OCI-LY7 (cell line): ENCODE data around the gene TMPRSS2. TPM values are rescaled to one million over a fixed set of nuclear protein-coding genes. Genes with fewer than 3 reads are reported as not detected.

Experiments
- BruUV-seq: library from RNA; stranded (reverse); fragments of 400-500 nt; replicated peaks from 2 replicates; lab custom pipeline; 2021; lab: Mats Ljungman, UMichigan
- CTCF ChIA-PET: fragments of 300-600 bp; sonication (Branson Sonifier 250); formaldehyde crosslinking; loops from one replicate; lab custom pipeline; 2022; ENCODE audit warnings: antibody characterized with exemption; ENCODE audit not compliant: unreplicated experiment; lab: Charles Lee
- POLR2A ChIA-PET: fragments of 300-600 bp; sonication (Branson Sonifier 250); formaldehyde crosslinking; loops from one replicate; lab custom pipeline; 2022; ENCODE audit warnings: antibody characterized with exemption; lab: Charles Lee
- DNase-seq: peaks from one replicate; pipeline ENCODE4 v3.0.0-alpha.2; 2015; ENCODE audit warnings: low spot score
- H2AFZ ChIP-seq: fragments of 200-600 bp; sonication (generic), shearing (Covaris generic); 2 replicates; pipeline ENCODE4 v1.6.1; 2014; ENCODE audit warnings: mild to moderate bottlenecking, antibody characterized with exemption, low read length, moderate library complexity
- H3K27ac ChIP-seq: fragments of 200-600 bp; sonication (generic); 2 replicates; pipeline ENCODE4 v1.5.1; 2014; ENCODE audit warnings: mixed run types, low read depth, mild to moderate bottlenecking, moderate library complexity, low read length, inconsistent platforms; ENCODE audit not compliant: poor library complexity, severe bottlenecking
- H3K36me3 ChIP-seq: fragments of 200-600 bp; sonication (generic); 2 replicates; pipeline ENCODE4 v1.6.1; 2014; ENCODE audit warnings: mild to moderate bottlenecking, antibody characterized with exemption, low read length, moderate library complexity, mixed read lengths; ENCODE audit not compliant: insufficient read depth
- H3K4me1 ChIP-seq: fragments of 200-600 bp; sonication (generic); 2 replicates; pipeline ENCODE4 v1.5.1; 2014; ENCODE audit warnings: mild to moderate bottlenecking, low read length; ENCODE audit not compliant: insufficient read depth, poor library complexity, severe bottlenecking
- H3K4me2 ChIP-seq: fragments of 200-600 bp; sonication (generic); 2 replicates; pipeline ENCODE4 v1.6.1; 2014; ENCODE audit warnings: mild to moderate bottlenecking, low read length
- H3K4me3 ChIP-seq: fragments of 200-600 bp; sonication (generic); 2 replicates; pipeline ENCODE4 v1.5.1; 2014; ENCODE audit warnings: mild to moderate bottlenecking, low read depth, low read length; ENCODE audit not compliant: poor library complexity, severe bottlenecking
- H3K79me2 ChIP-seq: fragments of 200-600 bp; sonication (generic); 2 replicates; pipeline ENCODE4 v1.6.1; 2016; ENCODE audit warnings: low read depth, mild to moderate bottlenecking, low read length, moderate library complexity, mixed read lengths; ENCODE audit not compliant: insufficient read depth
- H3K9me2 ChIP-seq: fragments of 200-600 bp; sonication (generic); 2 replicates; pipeline ENCODE4 v1.6.1; 2016; ENCODE audit warnings: mild to moderate bottlenecking, low read length, mixed read lengths; ENCODE audit not compliant: insufficient read depth
- H3K9me3 ChIP-seq: fragments of 200-600 bp; sonication (generic); 2 replicates; pipeline ENCODE4 v1.6.1; 2014; ENCODE audit warnings: mild to moderate bottlenecking, mixed run types, low read length, mixed read lengths
- H4K20me1 ChIP-seq: fragments of 200-600 bp; sonication (generic); 2 replicates; pipeline ENCODE4 v1.6.1; 2014; ENCODE audit warnings: mild to moderate bottlenecking, antibody characterized with exemption, low read length, moderate library complexity, mixed read lengths; ENCODE audit not compliant: insufficient read depth
- CTCF ChIP-seq: fragments of 200-600 bp; sonication (generic); conservative IDR thresholded peaks from 2 replicates; pipeline ENCODE4 v1.5.1; 2014; ENCODE audit warnings: mild to moderate bottlenecking, antibody characterized with exemption, low read length, moderate library complexity, mixed read lengths
- EZH2phosphoT487 ChIP-seq: fragments of 200-600 bp; sonication (generic); IDR thresholded peaks from 2 replicates; pipeline ENCODE4 v1.6.1; 2018; ENCODE audit warnings: low read depth, borderline replicate concordance, mild to moderate bottlenecking, mixed run types, antibody characterized with exemption, low read length, moderate library complexity, mixed read lengths
- intact Hi-C: fragments of 100-400 bp; cut with micrococcal nuclease; formaldehyde crosslinking; loops from one replicate; pipeline ENCODE4 v1.10.0; 2022; ENCODE audit not compliant: unreplicated experiment
- total RNA-seq, 2 experiments: library from RNA; depleted of rRNA in 1 of 2; stranded (reverse); fragments of >200 nt in 1 of 2; shearing (Covaris generic) in 1 of 2; gene quantifications; 2 replicates each; pipeline ENCODE4 v1.2.3, GENCODE V29; 2014 to 2022

The TMPRSS2 gene
- total RNA-seq, 2 experiments from 2014 or later: 0.09 TPM; not detected in 1

- TF ChIP-seq CTCF (no peak), EZH2phosphoT487 (no peak)
- POLR2A ChIA-PET: interaction anchor here (0.8 kb wide), 1 partner anchor 22 kb away, joined by 3 read pairs; no protein-coding TSS in a partner anchor
- CTCF ChIA-PET: no interaction called here
- no peak overlapping the region for H3K4me2 ChIP-seq
- H3K27ac ChIP-seq: no peak overlapping the region
- no peaks in the 10 kb centered on the region for H4K20me1 ChIP-seq
- H3K9me2 ChIP-seq: no peaks in the 10 kb centered on the region
- no peaks in the 10 kb centered on the region for H3K9me3 ChIP-seq
- no peaks in the 10 kb centered on the region for H3K79me2 ChIP-seq
- no peak overlapping the region for H3K4me3 ChIP-seq
- no peak for DNase-seq
- no peak overlapping the region for H2AFZ ChIP-seq
- no TSS peak for BruUV-seq
- intact Hi-C loops: no loop called here
- H3K36me3 ChIP-seq: peaks cover 12% of the 10 kb centered on the region
- H3K4me1 ChIP-seq: no peaks in the 10 kb centered on the region
Observed at GRCh38 chr21:41445465-41445862, 62.5 kb downstream of the TMPRSS2 start.

- no peak for DNase-seq
- Histone ChIP-seq H3K27ac (no peak overlapping the region), H3K9me3 (no peaks in the 10 kb centered on the region), H3K4me2 (no peak overlapping the region), H3K4me3 (no peak overlapping the region), H3K79me2 (no peaks in the 10 kb centered on the region), H3K36me3 (peaks cover 12% of the 10 kb centered on the region), H2AFZ (no peak overlapping the region), H3K9me2 (no peaks in the 10 kb centered on the region), H4K20me1 (no peaks in the 10 kb centered on the region), H3K4me1 (no peaks in the 10 kb centered on the region)
- ChIA-PET POLR2A (interaction anchor here (0.7 to 0.8 kb wide), 3 partner anchors 12 to 972 kb away, joined by 3 read pairs; no protein-coding TSS in a partner anchor), CTCF (no interaction called here)
- BruUV-seq: no TSS peak
- intact Hi-C loops: no loop called here
- TF ChIP-seq EZH2phosphoT487: no peak
Observed at GRCh38 chr21:41444703-41445464, 63.1 kb downstream of the TMPRSS2 start.

GRCh38 chr21:41443562-41443961 is 64.4 kb downstream of the TMPRSS2 start:
- intact Hi-C loops: no loop called here
- no TSS peak for BruUV-seq
- H4K20me1 ChIP-seq: no peaks in the 10 kb centered on the region
- H3K4me3 ChIP-seq: no peak overlapping the region
- H3K79me2 ChIP-seq: no peaks in the 10 kb centered on the region
- no peaks in the 10 kb centered on the region for H3K9me3 ChIP-seq
- H3K27ac ChIP-seq: no peak overlapping the region
- CTCF ChIA-PET: no interaction called here
- POLR2A ChIA-PET: interaction anchor here (1.0 kb wide), 1 partner anchor 11 kb away, joined by 6 read pairs; no protein-coding TSS in a partner anchor
- H3K36me3 ChIP-seq: peaks cover 12% of the 10 kb centered on the region; the same call in 1 of the 2 replicates
- no peak for DNase-seq
- TF ChIP-seq CTCF (no peak), EZH2phosphoT487 (no peak)
- H2AFZ ChIP-seq: no peak overlapping the region
- H3K4me2 ChIP-seq: no peak overlapping the region
- H3K9me2 ChIP-seq: no peaks in the 10 kb centered on the region
- no peaks in the 10 kb centered on the region for H3K4me1 ChIP-seq
